Smooth muscle cell (in vitro differentiated cells): ENCODE measurements around the gene BTBD7. TPM values are rescaled to one million over a fixed set of nuclear protein-coding genes. Genes with fewer than 3 reads are reported as not detected.
A peak's percentile ranks its signal among the peaks of the same experiment; 100 is the strongest.

Experiments used
- DNase-seq: peaks from one replicate; lab custom pipeline; 2025; ENCODE audit not compliant: unreplicated experiment; lab: John Stamatoyannopoulos, UW
- H2AFZ ChIP-seq: fragments of 200-600 bp; sonication (generic); 2 replicates; pipeline ENCODE4 v1.6.0; 2016; ENCODE audit warnings: antibody characterized with exemption, low read depth, mild to moderate bottlenecking
- H3F3A ChIP-seq: fragments of 200-600 bp; sonication (generic); 2 replicates; pipeline ENCODE4 v1.6.0; 2017; ENCODE audit warnings: antibody characterized with exemption, low read depth
- H3K27ac ChIP-seq: fragments of 200-600 bp; sonication (generic); 2 replicates; pipeline ENCODE4 v1.5.1; 2016; ENCODE audit warnings: low read depth, mild to moderate bottlenecking
- H3K27me3 ChIP-seq: fragments of 200-600 bp; sonication (generic); 2 replicates; pipeline ENCODE4 v1.6.1; 2016; ENCODE audit warnings: low read depth, mild to moderate bottlenecking
- H3K36me3 ChIP-seq: fragments of 200-600 bp; sonication (generic); 2 replicates; pipeline ENCODE4 v1.5.1; 2016; ENCODE audit warnings: low read depth
- H3K4me1 ChIP-seq: fragments of 200-600 bp; sonication (generic); 2 replicates; pipeline ENCODE4 v1.5.1; 2016; ENCODE audit warnings: low read depth
- H3K4me2 ChIP-seq: fragments of 200-600 bp; sonication (generic); 2 replicates; pipeline ENCODE4 v1.6.0; 2016; ENCODE audit warnings: mild to moderate bottlenecking
- H3K4me3 ChIP-seq: fragments of 200-600 bp; sonication (generic); 2 replicates; pipeline ENCODE4 v1.5.1; 2016; ENCODE audit warnings: mild to moderate bottlenecking
- H3K79me2 ChIP-seq: fragments of 200-600 bp; sonication (generic); 2 replicates; pipeline ENCODE4 v1.6.0; 2016; ENCODE audit warnings: low read depth, mild to moderate bottlenecking
- H3K9ac ChIP-seq: fragments of 200-600 bp; sonication (generic); 2 replicates; pipeline ENCODE4 v1.6.0; 2016; ENCODE audit warnings: low read depth
- H3K9me3 ChIP-seq: fragments of 200-600 bp; sonication (generic); replicated peaks from 2 replicates; pipeline ENCODE4 v1.5.1; 2016; ENCODE audit warnings: low read depth
- H4K20me1 ChIP-seq: fragments of 200-600 bp; sonication (generic); 2 replicates; pipeline ENCODE4 v1.6.0; 2016; ENCODE audit warnings: low read depth
- CTCF ChIP-seq: fragments of 200-600 bp; sonication (generic); IDR thresholded peaks from 2 replicates; pipeline ENCODE4 v1.5.1; 2017; ENCODE audit warnings: borderline replicate concordance, mild to moderate bottlenecking, antibody characterized with exemption; ENCODE audit not compliant: insufficient read depth, poor library complexity, severe bottlenecking
- WGBS: methylation state at CpG from one replicate; pipeline ENCODE4 v1.1.7; 2016; ENCODE audit warnings: low lambda C conversion rate; 5-methylcytosine and 5-hydroxymethylcytosine counted together
- polyA plus RNA-seq: library from polyadenylated mRNA; unstranded; fragments of >200 nt; fragmentation: Nextera tagmentation; extraction: Ambion mirVana; gene quantifications from 2 replicates; pipeline ENCODE4 v1.2.1, GENCODE V29; 2016
- total RNA-seq: library from RNA; depleted of rRNA; stranded (reverse); fragments of >200 nt; gene quantifications from 2 replicates; pipeline ENCODE4 v1.2.3, GENCODE V29; 2014

BTBD7 gene
- total and polyA plus RNA-seq, 2 experiments from 2014 or later, result 14.1 to 34.7 TPM

- H3K9ac ChIP-seq, result peak overlapping the region; percentile 98
- H3F3A ChIP-seq, result no peaks in the 10 kb centered on the region
- no peaks in the 10 kb centered on the region for H3K27me3 ChIP-seq
- H3K79me2 ChIP-seq, result peaks cover 49% of the 10 kb centered on the region
- peak; percentile 77 for DNase-seq
- peak overlapping the region; percentile 88 for H2AFZ ChIP-seq
- H3K27ac ChIP-seq, result peak overlapping the region; percentile 95
- peaks cover 48% of the 10 kb centered on the region for H4K20me1 ChIP-seq
- H3K4me1 ChIP-seq, result peaks cover 37% of the 10 kb centered on the region
- no peaks in the 10 kb centered on the region for H3K36me3 ChIP-seq
- H3K4me2 ChIP-seq, result peak overlapping the region; percentile 96
- no peak for TF ChIP-seq CTCF
- WGBS, result under 1% methylated on average over 18 of the region's 61 CpGs
- H3K4me3 ChIP-seq, result peak overlapping the region; percentile 95
- H3K9me3 ChIP-seq, result no peaks in the 10 kb centered on the region
Observed at GRCh38 chr14:93332397-93332852, 411 bp downstream of the BTBD7 start.

GRCh38 chr14:93331728-93332396 lies 974 bp downstream of the BTBD7 start:
- Histone ChIP-seq H3K4me1 (peaks cover 37% of the 10 kb centered on the region), H3K4me3 (peak overlapping the region; percentile 95), H3K36me3 (no peaks in the 10 kb centered on the region), H3K27ac (peak overlapping the region; percentile 95), H3K27me3 (no peaks in the 10 kb centered on the region), H3K79me2 (peaks cover 54% of the 10 kb centered on the region), H3K9me3 (no peaks in the 10 kb centered on the region), H4K20me1 (peaks cover 54% of the 10 kb centered on the region), H2AFZ (peak overlapping the region; percentile 81), H3K9ac (peak overlapping the region; percentile 98), H3F3A (no peaks in the 10 kb centered on the region), H3K4me2 (peak overlapping the region; percentile 96)
- WGBS, result 16% methylated on average over 21 of the region's 21 CpGs
- DNase-seq, result no peak
- TF ChIP-seq CTCF, result no peak

- Histone ChIP-seq H3K36me3 (no peaks in the 10 kb centered on the region), H3K4me1 (peaks cover 37% of the 10 kb centered on the region), H3K27me3 (no peaks in the 10 kb centered on the region), H3K9ac (peak overlapping the region; percentile 98), H3F3A (no peaks in the 10 kb centered on the region), H3K79me2 (peaks cover 61% of the 10 kb centered on the region), H3K9me3 (no peaks in the 10 kb centered on the region), H4K20me1 (peaks cover 61% of the 10 kb centered on the region), H3K4me3 (peak overlapping the region; percentile 95), H2AFZ (no peak overlapping the region), H3K4me2 (peak overlapping the region; percentile 96), H3K27ac (peak overlapping the region; percentile 95)
- no peak for DNase-seq
- TF ChIP-seq CTCF, result no peak
- 53% methylated on average over 17 of the region's 17 CpGs for WGBS
Observed at GRCh38 chr14:93331002-93331727, 1.7 kb downstream of the BTBD7 start.
